H1 (cell line): ENCODE measurements around the gene SOHLH1. TPM values are rescaled to one million over a fixed set of nuclear protein-coding genes. Genes with fewer than 3 reads are reported as not detected.

Source experiments
- CTCF ChIA-PET: fragments of 300-600 bp; sonication (Branson Sonifier 250); formaldehyde crosslinking; loops from one replicate; lab custom pipeline; 2021; ENCODE audit not compliant: partially characterized antibody; lab: Charles Lee
- POLR2A ChIA-PET: fragments of 300-600 bp; sonication (Branson Sonifier 250); formaldehyde crosslinking; loops from one replicate; lab custom pipeline; 2021; ENCODE audit warnings: inconsistent platforms; ENCODE audit not compliant: partially characterized antibody; lab: Charles Lee
- DNase-seq, 2 experiments: peaks; one replicate each; pipeline versions ENCODE4 v3.0.0 to v3.0.0-alpha.2; 2010 to 2022; ENCODE audit warnings: low spot score in 2 of 2, low read depth in 1 of 2, mixed read lengths in 1 of 2
- FAIRE-seq: peaks from 2 replicates; lab custom pipeline; 2011; peaks lifted over from hg19 to GRCh38; lab: Jason Lieb, UNC
- H2AFZ ChIP-seq: 2 replicates; pipeline ENCODE4 v1.8.1; 2012; ENCODE audit warnings: low read length, inconsistent platforms
- H2AK5ac ChIP-seq: 2 replicates; pipeline ENCODE4 v1.6.1; 2013; ENCODE audit warnings: low read depth, low read length
- H2BK120ac ChIP-seq: replicated peaks from 2 replicates; pipeline ENCODE3; 2013; ENCODE audit warnings: low read depth, low read length, inconsistent platforms
- H2BK12ac ChIP-seq: 2 replicates; pipeline ENCODE4 v1.6.1; 2013; ENCODE audit warnings: low read depth, low read length
- H2BK15ac ChIP-seq: 2 replicates; pipeline ENCODE4 v1.6.1; 2013; ENCODE audit warnings: low read length
- H2BK20ac ChIP-seq: 2 replicates; pipeline ENCODE4 v1.6.1; 2013; ENCODE audit warnings: low read length
- H2BK5ac ChIP-seq: 2 replicates; pipeline ENCODE4 v1.6.1; 2013; ENCODE audit warnings: low read depth, low read length
- H3K14ac ChIP-seq: 2 replicates; pipeline ENCODE4 v1.6.1; 2013; ENCODE audit warnings: inconsistent platforms; ENCODE audit not compliant: insufficient read length
- H3K18ac ChIP-seq: 2 replicates; pipeline ENCODE4 v1.6.1; 2013; ENCODE audit warnings: low read length; ENCODE audit errors: extremely low read depth
- H3K23ac ChIP-seq: 2 replicates; pipeline ENCODE4 v1.6.1; 2013; ENCODE audit warnings: inconsistent platforms; ENCODE audit not compliant: insufficient read length
- H3K23me2 ChIP-seq: 2 replicates; pipeline ENCODE4 v1.6.1; 2013; ENCODE audit warnings: low read depth, low read length
- H3K27ac ChIP-seq: 2 replicates; pipeline ENCODE4 v1.6.1; 2011; ENCODE audit warnings: low read depth, low read length, inconsistent platforms
- H3K27me3 ChIP-seq, 4 experiments: replicated peaks in 1 of 4; 1 replicate in 1 of 4; 2 replicates in 3 of 4; pipeline versions ENCODE4 v1.6.1 to v1.8.1; 2011 to 2013; ENCODE audit warnings: low read length in 3 of 4, mild to moderate bottlenecking in 3 of 4, inconsistent platforms in 2 of 4, mixed read lengths in 2 of 4, moderate library complexity in 1 of 4; ENCODE audit not compliant: control insufficient read depth in 3 of 4, insufficient read depth in 3 of 4; ENCODE audit errors: extremely low read depth in 1 of 4
- H3K36me3 ChIP-seq, 4 experiments: 2 replicates each; pipeline versions ENCODE4 v1.6.1 to v1.8.1; 2011 to 2013; ENCODE audit warnings: mild to moderate bottlenecking in 4 of 4, low read length in 3 of 4, moderate library complexity in 2 of 4, control low read depth in 1 of 4, inconsistent platforms in 1 of 4; ENCODE audit not compliant: insufficient read depth in 4 of 4, control insufficient read depth in 2 of 4
- H3K4ac ChIP-seq: replicated peaks from 2 replicates; pipeline ENCODE3; 2013; ENCODE audit warnings: low read length, low read depth, mixed read lengths, inconsistent platforms; ENCODE audit not compliant: insufficient read length
- H3K4me1 ChIP-seq, 4 experiments: replicated peaks in 1 of 4; 1 replicate in 1 of 4; 2 replicates in 3 of 4; pipeline versions ENCODE4 v1.6.1 to v1.8.1; 2011 to 2013; ENCODE audit warnings: low read length in 3 of 4, inconsistent platforms in 2 of 4, mixed read lengths in 1 of 4; ENCODE audit not compliant: insufficient read depth in 4 of 4, control insufficient read depth in 3 of 4
- H3K4me2 ChIP-seq, 2 experiments: 2 replicates each; pipeline versions ENCODE4 v1.6.1 to v1.8.1; 2011 to 2013; ENCODE audit warnings: low read depth in 2 of 2, low read length in 2 of 2, control low read depth in 1 of 2, inconsistent platforms in 1 of 2, mild to moderate bottlenecking in 1 of 2; ENCODE audit not compliant: insufficient read depth in 1 of 2
- H3K4me3 ChIP-seq, 4 experiments: fragments of 200-600, 300-600 bp in 1 of 4; sonication (generic), shearing (Covaris generic), sonication (Bioruptor Twin) in 1 of 4; 2 replicates each; pipeline versions ENCODE4 v1.5.1 to v1.8.1; 2011 to 2016; ENCODE audit warnings: low read length in 4 of 4, low read depth in 3 of 4, control low read depth in 2 of 4, inconsistent platforms in 2 of 4, mild to moderate bottlenecking in 2 of 4, mixed read lengths in 1 of 4, moderate library complexity in 1 of 4; ENCODE audit not compliant: insufficient read depth in 2 of 4; ENCODE audit errors: extremely low read depth in 1 of 4
- H3K56ac ChIP-seq: replicated peaks from 2 replicates; pipeline ENCODE3; 2013; ENCODE audit warnings: low read depth, mild to moderate bottlenecking, mixed read lengths, low read length, inconsistent platforms; ENCODE audit not compliant: insufficient read length
- H3K79me1 ChIP-seq: 2 replicates; pipeline ENCODE4 v1.6.1; 2013; ENCODE audit warnings: low read depth, low read length, control low read depth
- H3K79me2 ChIP-seq, 2 experiments: 2 replicates each; pipeline versions ENCODE4 v1.6.1 to v1.8.1; 2012 to 2013; ENCODE audit warnings: low read length in 2 of 2, mild to moderate bottlenecking in 2 of 2, inconsistent platforms in 1 of 2; ENCODE audit not compliant: insufficient read depth in 2 of 2, control insufficient read depth in 1 of 2
- H3K9ac ChIP-seq, 4 experiments: replicated peaks in 1 of 4; 1 replicate in 1 of 4; 2 replicates in 3 of 4; pipeline versions ENCODE4 v1.6.1 to v1.8.1; 2011 to 2013; ENCODE audit warnings: low read depth in 3 of 4, low read length in 3 of 4, control low read depth in 2 of 4, mild to moderate bottlenecking in 2 of 4, moderate library complexity in 2 of 4, inconsistent platforms in 1 of 4; ENCODE audit errors: extremely low read depth in 1 of 4
- H3K9me3 ChIP-seq, 2 experiments: 2 replicates each; pipeline versions ENCODE4 v1.6.1 to v1.8.1; 2012 to 2013; ENCODE audit warnings: mild to moderate bottlenecking in 2 of 2, moderate library complexity in 2 of 2, control low read depth in 1 of 2, inconsistent platforms in 1 of 2, low read depth in 1 of 2, low read length in 1 of 2, mixed read lengths in 1 of 2; ENCODE audit not compliant: insufficient read depth in 2 of 2
- H4K20me1 ChIP-seq, 2 experiments: replicated peaks in 1 of 2; 2 replicates each; pipeline versions ENCODE3 to v1.8.1; 2011 to 2013; ENCODE audit warnings: inconsistent platforms in 2 of 2, low read length in 2 of 2, mild to moderate bottlenecking in 1 of 2; ENCODE audit not compliant: insufficient read depth in 2 of 2, control insufficient read depth in 1 of 2
- H4K5ac ChIP-seq: 2 replicates; pipeline ENCODE4 v1.6.1; 2013; ENCODE audit warnings: low read length, low read depth, mixed read lengths, inconsistent platforms; ENCODE audit not compliant: insufficient read length
- H4K8ac ChIP-seq: 2 replicates; pipeline ENCODE4 v1.8.0; 2013; ENCODE audit warnings: mild to moderate bottlenecking, moderate library complexity, low read length, inconsistent platforms; ENCODE audit not compliant: insufficient read depth; ENCODE audit errors: extremely low read depth
- H4K91ac ChIP-seq: replicated peaks from 2 replicates; pipeline ENCODE3; 2013; ENCODE audit warnings: low read length, mixed read lengths, inconsistent platforms; ENCODE audit not compliant: insufficient read length
- RXRA ChIP-seq: IDR thresholded peaks from 2 replicates; pipeline ENCODE4 v1.6.1; 2011; ENCODE audit warnings: low read depth, mild to moderate bottlenecking, low read length, moderate library complexity; ENCODE audit not compliant: insufficient read depth
- SP1 ChIP-seq: IDR thresholded peaks from 2 replicates; pipeline ENCODE4 v1.6.1; 2011; ENCODE audit warnings: low read depth, low read length
- SP2 ChIP-seq: IDR thresholded peaks from 2 replicates; pipeline ENCODE4 v1.6.1; 2012; ENCODE audit warnings: mild to moderate bottlenecking, low read length, inconsistent platforms
- WGBS, 2 experiments: shearing (Covaris generic) in 1 of 2; methylation state at CpG; one replicate each; pipeline versions ENCODE4 v1.1.6 to v1.1.7; 2013 to 2015; ENCODE audit warnings: low lambda C conversion rate in 2 of 2, mixed read lengths in 2 of 2, inconsistent platforms in 1 of 2, low coverage in 1 of 2, missing lambda C conversion rate in 1 of 2; ENCODE audit not compliant: insufficient replicate concordance in 2 of 2, insufficient coverage in 1 of 2, insufficient read length in 1 of 2; ENCODE audit errors: extremely low coverage in 1 of 2, missing lambda C conversion rate in 1 of 2; 5-methylcytosine and 5-hydroxymethylcytosine counted together
- polyA plus RNA-seq, 7 experiments: library from polyadenylated mRNA; depleted of rRNA in 3 of 7; stranded (reverse) in 5 of 7; unstranded in 2 of 7; fragments of >200 nt in 5 of 7; fragments of 200-250 nt in 2 of 7; gene quantifications; 1 replicate in 5 of 7; 2 replicates in 1 of 7; 4 replicates in 1 of 7; pipeline versions ENCODE4 v1.2.1 to v1.2.3, GENCODE V29; 2011 to 2013; ENCODE audit warnings: missing spikeins in 2 of 7, mixed read lengths in 2 of 7
- total RNA-seq: library from RNA; stranded (reverse); fragmentation: NEBNext Ultra II Directional; extraction: Animal tissue kit (Norgen Biotek cat#: 25700); gene quantifications from 2 replicates; pipeline ENCODE4 v1.2.1, GENCODE V29; 2021

Gene SOHLH1
- total and polyA plus RNA-seq, 2 of the 8 experiments (the other 6 are each of a cell fraction or from before 2014, with no cell fraction given), result 0.11 TPM; not detected in 1

GRCh38 chr9:135662758-135663450 is 36.4 kb downstream of the SOHLH1 start, which contains the start of gene LCN9:
TSS of gene LCN9 (plus strand) at chr9:135663309. CDS start at chr9:135663322, 13 bp downstream.
- Histone ChIP-seq H3K9me3 (peaks cover 18 to 21% of the 10 kb centered on the region in 2 experiments; a peak in 3 of 4 replicates), H3K36me3 (peaks cover 0 to 27% (median 0%) of the 10 kb centered on the region in 4 experiments; a peak in 3 of 8 replicates), H4K91ac (peak within 1 kb of the TSS; percentile 7), H2AK5ac (no peak within 1 kb of the TSS), H2BK20ac (no peak within 1 kb of the TSS), H2BK120ac (no peak within 1 kb of the TSS), H3K79me1 (no peaks in the 10 kb centered on the region), H3K14ac (no peak within 1 kb of the TSS), H3K9ac (no peak within 1 kb of the TSS), H2BK5ac (no peak within 1 kb of the TSS), H2AFZ (no peak within 1 kb of the TSS), H2BK15ac (peak within 1 kb of the TSS; percentile 46; the same call in 1 of the 2 replicates), H3K4me1 (peaks cover 0 to 8% (median 4%) of the 10 kb centered on the region in 4 experiments; a peak in 3 of 7 replicates), H3K79me2 (no peaks in the 10 kb centered on the region), H3K4ac (peak within 1 kb of the TSS; percentile 51), H4K20me1 (no peaks in the 10 kb centered on the region), H3K23ac (no peak within 1 kb of the TSS), H4K5ac (no peak within 1 kb of the TSS), H3K56ac (no peak within 1 kb of the TSS), H3K27me3 (no peaks in the 10 kb centered on the region; a peak in 1 of 7 replicates), H3K4me3 (no peak within 1 kb of the TSS), H3K27ac (no peak within 1 kb of the TSS), H3K4me2 (no peak within 1 kb of the TSS), H3K18ac (peak within 1 kb of the TSS; percentile 60; the same call in 1 of the 2 replicates), H3K23me2 (no peaks in the 10 kb centered on the region), H2BK12ac (peak within 1 kb of the TSS; percentile 60; the same call in 1 of the 2 replicates), H4K8ac (no peak within 1 kb of the TSS)
- TF ChIP-seq SP2 (no peak), RXRA (no peak), SP1 (no peak)
- ChIA-PET CTCF (interaction anchor here (1.0 to 1.8 kb wide), 3 partner anchors 9 to 40 kb away, joined by 3 to 5 read pairs (median 3); no protein-coding TSS in a partner anchor), POLR2A (interaction anchor here (0.7 to 3.6 kb wide), 3 partner anchors 8 to 14 kb away, joined by 3 to 19 read pairs (median 3); no protein-coding TSS in a partner anchor)
- DNase-seq, result peak in 1 of 2 experiments; percentile 43
- FAIRE-seq, result no peak
- WGBS, 2 experiments, result 77% methylated on average over 24 of the region's 25 CpGs; no CpG with 5 or more reads in 1 of the 2 experiments
